Activated B cell treated with CpG ODN at 0.5 μM for 24 hours (primary cell): ENCODE measurements around the gene APPL2. TPM values are rescaled to one million over a fixed set of nuclear protein-coding genes. Genes with fewer than 3 reads are reported as not detected.
A peak's percentile ranks its signal among the peaks of the same experiment; 100 is the strongest.

ENCODE experiments used
- ATAC-seq: fragments of 200-7000 bp; cut with Tn5 transposase; one replicate; pipeline ENCODE4 v1.10.0; 2021; ENCODE audit warnings: low read depth, mild to moderate bottlenecking, moderate library complexity
- CTCF ChIA-PET: fragments of 350-600 bp; sonication (Branson Sonifier 250); formaldehyde crosslinking; loops from one replicate; lab custom pipeline; 2021; ENCODE audit warnings: antibody characterized with exemption; lab: Charles Lee
- POLR2A ChIA-PET: fragments of 350-600 bp; sonication (Branson Sonifier 250); formaldehyde crosslinking; loops from one replicate; lab custom pipeline; 2021; ENCODE audit warnings: antibody characterized with exemption; lab: Charles Lee
- DNase-seq: peaks from one replicate; pipeline ENCODE4 v3.0.0; 2022
- H3K27ac Mint-ChIP-seq: one replicate; pipeline ENCODE4 v1.8.0; 2020; ENCODE audit warnings: mixed read lengths
- H3K27me3 Mint-ChIP-seq: one replicate; pipeline ENCODE4 v1.8.0; 2021; ENCODE audit warnings: mixed read lengths
- H3K36me3 Mint-ChIP-seq: one replicate; pipeline ENCODE4 v1.8.0; 2021; ENCODE audit warnings: low read depth, mixed read lengths
- H3K4me1 Mint-ChIP-seq: one replicate; pipeline ENCODE4 v1.8.0; 2021; ENCODE audit warnings: mixed read lengths
- H3K4me3 Mint-ChIP-seq: one replicate; pipeline ENCODE4 v1.8.0; 2020; ENCODE audit warnings: mild to moderate bottlenecking, mixed read lengths
- H3K9me3 Mint-ChIP-seq: one replicate; pipeline ENCODE4 v1.8.0; 2020; ENCODE audit warnings: mixed read lengths
- intact Hi-C: fragments of 100-400 bp; cut with micrococcal nuclease; formaldehyde crosslinking; loops from one replicate; pipeline ENCODE4 v1.15.1; 2024
- total RNA-seq: library from RNA; stranded (reverse); gene quantifications from 2 replicates; pipeline ENCODE4 v1.2.3, GENCODE V29; 2022
- TF ChIP-seq, protein P1 (sequence below): fragments of 200-600 bp; IDR thresholded peaks from one replicate; pipeline ENCODE4 v1.8.0; 2022; ENCODE audit warnings: antibody characterized with exemption, mild to moderate bottlenecking

APPL2 gene
- total RNA-seq, 1 donor from 2014 or later, result 30.7 TPM

DNA sequence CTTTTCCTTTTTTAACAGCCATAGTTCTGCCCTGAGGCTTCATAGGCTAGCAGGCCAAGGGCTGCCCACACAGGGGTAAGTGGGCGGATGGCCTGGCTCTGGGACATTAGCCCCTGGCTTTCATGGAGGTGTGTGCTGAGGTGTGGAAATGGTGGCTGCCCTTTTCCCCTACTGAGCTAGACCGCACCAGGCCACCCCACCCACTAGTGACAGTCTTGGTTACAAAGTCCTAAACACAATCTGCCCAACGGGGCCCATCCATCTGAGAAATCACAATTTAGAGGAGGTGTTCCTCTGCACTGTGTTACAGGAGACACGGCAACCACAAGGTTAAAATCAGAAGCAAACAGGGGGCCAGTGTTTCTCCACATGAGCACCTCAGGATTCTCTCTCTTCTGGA, 35.6 kb downstream of the APPL2 start:
- CTCF ChIA-PET, result no interaction called here
- no peaks in the 10 kb centered on the region for H3K4me1 Mint-ChIP-seq
- TF ChIP-seq, protein P1, sequence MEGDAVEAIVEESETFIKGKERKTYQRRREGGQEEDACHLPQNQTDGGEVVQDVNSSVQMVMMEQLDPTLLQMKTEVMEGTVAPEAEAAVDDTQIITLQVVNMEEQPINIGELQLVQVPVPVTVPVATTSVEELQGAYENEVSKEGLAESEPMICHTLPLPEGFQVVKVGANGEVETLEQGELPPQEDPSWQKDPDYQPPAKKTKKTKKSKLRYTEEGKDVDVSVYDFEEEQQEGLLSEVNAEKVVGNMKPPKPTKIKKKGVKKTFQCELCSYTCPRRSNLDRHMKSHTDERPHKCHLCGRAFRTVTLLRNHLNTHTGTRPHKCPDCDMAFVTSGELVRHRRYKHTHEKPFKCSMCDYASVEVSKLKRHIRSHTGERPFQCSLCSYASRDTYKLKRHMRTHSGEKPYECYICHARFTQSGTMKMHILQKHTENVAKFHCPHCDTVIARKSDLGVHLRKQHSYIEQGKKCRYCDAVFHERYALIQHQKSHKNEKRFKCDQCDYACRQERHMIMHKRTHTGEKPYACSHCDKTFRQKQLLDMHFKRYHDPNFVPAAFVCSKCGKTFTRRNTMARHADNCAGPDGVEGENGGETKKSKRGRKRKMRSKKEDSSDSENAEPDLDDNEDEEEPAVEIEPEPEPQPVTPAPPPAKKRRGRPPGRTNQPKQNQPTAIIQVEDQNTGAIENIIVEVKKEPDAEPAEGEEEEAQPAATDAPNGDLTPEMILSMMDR, result no peak
- POLR2A ChIA-PET, result no interaction called here
- no peak overlapping the region for H3K27ac Mint-ChIP-seq
- intact Hi-C loops, result no loop called here
- no peak for DNase-seq
- H3K4me3 Mint-ChIP-seq, result no peak overlapping the region
- no peaks in the 10 kb centered on the region for H3K9me3 Mint-ChIP-seq
- no peaks in the 10 kb centered on the region for H3K27me3 Mint-ChIP-seq
- H3K36me3 Mint-ChIP-seq, result peaks cover 56% of the 10 kb centered on the region
- no peak for ATAC-seq

DNA sequence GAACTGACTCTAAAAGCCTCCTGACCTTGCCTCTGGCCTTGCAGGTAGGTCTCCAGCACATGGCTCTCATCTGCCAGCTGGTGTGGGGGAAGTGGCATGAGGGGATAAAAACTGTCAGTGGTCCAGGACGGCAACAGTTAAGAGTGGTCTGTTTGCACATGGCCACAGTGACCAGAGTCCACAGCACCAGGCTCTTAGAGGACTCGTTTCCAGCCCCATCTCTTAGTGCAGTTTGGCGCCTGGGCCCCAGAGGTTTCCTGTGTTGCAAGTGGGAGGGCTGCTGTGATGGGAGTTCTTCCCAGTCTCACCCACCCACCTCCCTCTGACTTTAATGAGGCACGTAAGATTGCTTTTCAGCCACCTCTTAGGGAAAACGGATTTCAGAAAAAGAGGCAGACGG, 37.0 kb downstream of the APPL2 start:
- DNase-seq, result no peak

DNA sequence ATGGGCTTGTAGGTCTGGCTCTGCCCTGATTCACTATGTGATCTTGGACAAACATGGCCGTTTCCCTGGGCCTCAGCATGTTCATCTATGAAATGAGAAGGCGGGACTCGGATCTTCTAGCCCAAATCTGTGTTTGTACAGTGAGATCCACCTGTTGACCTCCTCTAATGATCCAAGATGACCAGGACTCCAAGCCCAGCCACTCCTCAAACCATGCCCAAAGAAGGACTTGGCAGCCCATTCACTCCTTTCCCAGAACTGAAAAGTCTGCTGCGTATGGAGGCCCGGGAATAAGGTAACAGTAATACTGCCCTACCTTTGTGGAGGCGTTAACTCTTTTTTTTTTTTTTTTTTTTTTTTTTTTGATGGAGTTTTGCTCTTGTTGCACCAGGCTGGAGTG, 39.9 kb downstream of the APPL2 start:
- Mint-ChIP-seq H3K4me3 (no peak overlapping the region), H3K36me3 (peaks cover 60% of the 10 kb centered on the region), H3K27ac (no peak overlapping the region), H3K4me1 (peaks cover 2% of the 10 kb centered on the region), H3K27me3 (no peaks in the 10 kb centered on the region), H3K9me3 (no peaks in the 10 kb centered on the region)
- CTCF ChIA-PET, result no interaction called here
- intact Hi-C loops, result no loop called here
- DNase-seq (no peak), ATAC-seq (no peak)
- TF ChIP-seq, protein P1, result no peak
- POLR2A ChIA-PET, result no interaction called here

More for the DNA sequence above, 37.0 kb downstream of the APPL2 start:
- H3K9me3 Mint-ChIP-seq, result no peaks in the 10 kb centered on the region
- H3K4me3 Mint-ChIP-seq, result no peak overlapping the region
- ChIA-PET CTCF (no interaction called here), POLR2A (no interaction called here)
- no peaks in the 10 kb centered on the region for H3K27me3 Mint-ChIP-seq
- no peaks in the 10 kb centered on the region for H3K4me1 Mint-ChIP-seq
- intact Hi-C loops, result no loop called here
- TF ChIP-seq, protein P1, result no peak
- no peak for ATAC-seq
- peak overlapping the region; percentile 25 for H3K27ac Mint-ChIP-seq
- peaks cover 57% of the 10 kb centered on the region for H3K36me3 Mint-ChIP-seq

DNA sequence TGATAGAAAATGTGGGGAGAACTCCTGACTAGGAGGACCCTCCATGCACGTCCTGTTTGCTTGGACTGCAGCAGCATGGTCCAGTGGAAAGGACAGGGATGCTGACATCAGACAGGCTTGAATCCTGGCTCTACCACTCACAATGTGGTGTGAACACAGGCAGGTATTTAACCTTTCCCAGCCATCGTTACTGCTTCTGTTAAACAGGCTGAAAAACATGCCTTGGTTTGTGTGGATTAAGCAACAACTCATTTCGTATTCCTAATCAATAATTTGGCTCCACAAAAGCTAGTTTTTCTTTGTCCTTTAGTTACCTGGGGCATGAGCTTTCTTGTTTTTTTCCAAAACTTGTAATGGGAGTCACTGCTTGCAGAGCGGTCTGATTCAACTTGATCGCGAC, 41.0 kb downstream of the APPL2 start:
- no peaks in the 10 kb centered on the region for H3K9me3 Mint-ChIP-seq
- H3K36me3 Mint-ChIP-seq, result peaks cover 71% of the 10 kb centered on the region
- ChIA-PET POLR2A (no interaction called here), CTCF (no interaction called here)
- no peak overlapping the region for H3K4me3 Mint-ChIP-seq
- no peaks in the 10 kb centered on the region for H3K27me3 Mint-ChIP-seq
- no peak for ATAC-seq
- no peak overlapping the region for H3K27ac Mint-ChIP-seq
- intact Hi-C loops, result no loop called here
- TF ChIP-seq, protein P1, result no peak
- DNase-seq, result no peak
- H3K4me1 Mint-ChIP-seq, result peaks cover 2% of the 10 kb centered on the region

DNA sequence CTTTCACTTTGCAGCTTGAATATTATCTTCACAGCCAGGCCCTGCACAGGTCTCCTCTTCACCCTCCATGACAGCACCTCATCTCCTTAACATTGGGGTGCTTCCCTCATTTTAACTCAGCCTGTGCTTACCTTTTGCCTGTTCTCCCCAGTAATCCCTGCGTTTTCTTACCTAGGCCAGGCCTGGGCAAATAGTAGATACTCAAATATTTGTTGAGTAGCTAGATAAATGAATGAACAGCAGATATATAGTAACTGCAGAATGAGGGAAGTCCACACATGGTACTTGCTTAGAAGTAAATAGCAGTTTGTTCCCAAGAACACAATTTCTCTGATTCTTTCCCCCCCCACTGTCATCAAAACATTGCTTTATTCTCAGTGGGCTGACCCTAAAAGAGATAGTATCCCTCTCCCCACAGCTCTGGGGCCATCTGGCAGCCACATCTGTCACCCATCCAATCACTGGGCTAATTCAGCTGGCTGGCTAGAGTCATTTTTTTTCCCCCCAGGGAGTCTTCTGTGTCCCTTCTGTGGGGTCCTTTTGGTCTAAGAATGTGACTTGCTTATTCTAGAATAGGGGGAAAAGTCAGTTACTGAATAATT, 43.2 kb downstream of the APPL2 start:
- CTCF ChIA-PET, result no interaction called here
- no peaks in the 10 kb centered on the region for H3K9me3 Mint-ChIP-seq
- no peak for ATAC-seq
- TF ChIP-seq, protein P1, result no peak
- H3K27me3 Mint-ChIP-seq, result no peaks in the 10 kb centered on the region
- H3K36me3 Mint-ChIP-seq, result peaks cover 82% of the 10 kb centered on the region
- POLR2A ChIA-PET, result no interaction called here
- DNase-seq, result no peak
- H3K4me3 Mint-ChIP-seq, result no peak overlapping the region
- H3K4me1 Mint-ChIP-seq, result peaks cover 2% of the 10 kb centered on the region
- no peak overlapping the region for H3K27ac Mint-ChIP-seq
- intact Hi-C loops, result no loop called here
